Effector memory CD4-positive, alpha-beta T cell (primary cell): Measurements from ENCODE around the gene UST.
"Not testable (repeated sequence)": the region's sequence is repeated elsewhere in the genome, so short reads cannot be mapped to it uniquely, and the experiment has no call there.

ENCODE experiments used
- DNase-seq, 3 donors: peaks; one replicate each; pipeline ENCODE4 v3.0.0-alpha.2; 2020
- H3K27ac ChIP-seq: 2 replicates; pipeline ENCODE4 v1.7.0; 2013; ENCODE audit warnings: mild to moderate bottlenecking, low read length, moderate library complexity; ENCODE audit not compliant: insufficient read depth, poor library complexity, severe bottlenecking
- H3K27me3 ChIP-seq: replicated peaks from 2 replicates; pipeline ENCODE4 v1.7.0; 2013; ENCODE audit warnings: mild to moderate bottlenecking, low read length; ENCODE audit not compliant: insufficient read depth, control insufficient read depth, poor library complexity, severe bottlenecking
- H3K36me3 ChIP-seq: 2 replicates; pipeline ENCODE4 v1.7.0; 2013; ENCODE audit warnings: mild to moderate bottlenecking, low read length, moderate library complexity; ENCODE audit not compliant: control insufficient read depth, insufficient read depth
- H3K4me1 ChIP-seq: 2 replicates; pipeline ENCODE4 v1.7.0; 2013; ENCODE audit warnings: low read length, mild to moderate bottlenecking; ENCODE audit not compliant: control insufficient read depth, insufficient read depth, poor library complexity, severe bottlenecking
- H3K4me3 ChIP-seq: 2 replicates; pipeline ENCODE4 v1.7.0; 2013; ENCODE audit warnings: low read length, low read depth, mild to moderate bottlenecking; ENCODE audit not compliant: insufficient read depth, poor library complexity, severe bottlenecking
- H3K9me3 ChIP-seq: 2 replicates; pipeline ENCODE4 v1.7.0; 2013; ENCODE audit warnings: mild to moderate bottlenecking, low read length, moderate library complexity; ENCODE audit not compliant: control insufficient read depth

Gene UST

GRCh38 chr6:148855744-148856143 is 108.9 kb downstream of the UST start:
- H3K27ac ChIP-seq = no peak overlapping the region
- H3K4me1 ChIP-seq = no peaks in the 10 kb centered on the region
- no peaks in the 10 kb centered on the region for H3K36me3 ChIP-seq
- H3K27me3 ChIP-seq = no peaks in the 10 kb centered on the region
- H3K9me3 ChIP-seq = no peaks in the 10 kb centered on the region
- H3K4me3 ChIP-seq = no peak overlapping the region
- DNase-seq = no peak

- Histone ChIP-seq H3K27ac (no peak overlapping the region), H3K4me1 (no peaks in the 10 kb centered on the region), H3K4me3 (no peak overlapping the region), H3K27me3 (no peaks in the 10 kb centered on the region), H3K9me3 (no peaks in the 10 kb centered on the region), H3K36me3 (no peaks in the 10 kb centered on the region)
- no peak for DNase-seq
These were observed 111.1 kb downstream of the UST start for GRCh38 chr6:148857798-148858390.

GRCh38 chr6:148864132-148864531 is 117.3 kb downstream of the UST start:
- not testable (repeated sequence) for H3K4me3 ChIP-seq, DNase-seq, H3K27me3 ChIP-seq, H3K9me3 ChIP-seq, H3K36me3 ChIP-seq, H3K4me1 ChIP-seq, H3K27ac ChIP-seq

GRCh38 chr6:148864941-148865340 is 118.1 kb downstream of the UST start:
- no peak for DNase-seq
- Histone ChIP-seq H3K27me3 (no peaks in the 10 kb centered on the region), H3K27ac (no peak overlapping the region), H3K9me3 (no peaks in the 10 kb centered on the region), H3K36me3 (no peaks in the 10 kb centered on the region), H3K4me3 (no peak overlapping the region), H3K4me1 (no peaks in the 10 kb centered on the region)

GRCh38 chr6:148866657-148867268 is 119.9 kb downstream of the UST start:
- H3K27ac ChIP-seq = no peak overlapping the region

GRCh38 chr6:148867862-148868261 is 121.0 kb downstream of the UST start:
- Histone ChIP-seq H3K4me3 (no peak overlapping the region), H3K36me3 (no peaks in the 10 kb centered on the region), H3K4me1 (no peaks in the 10 kb centered on the region), H3K27me3 (no peaks in the 10 kb centered on the region), H3K27ac (no peak overlapping the region), H3K9me3 (no peaks in the 10 kb centered on the region)
- DNase-seq = no peak

More at GRCh38 chr6:148866657-148867268, 119.9 kb downstream of the UST start:
- Histone ChIP-seq H3K4me3 (no peak overlapping the region), H3K36me3 (no peaks in the 10 kb centered on the region), H3K27me3 (no peaks in the 10 kb centered on the region), H3K4me1 (no peaks in the 10 kb centered on the region), H3K9me3 (no peaks in the 10 kb centered on the region)
- no peak for DNase-seq

GRCh38 chr6:148868314-148868713 is 121.5 kb downstream of the UST start:
- H3K4me1 ChIP-seq = no peaks in the 10 kb centered on the region
- no peaks in the 10 kb centered on the region for H3K36me3 ChIP-seq
- no peaks in the 10 kb centered on the region for H3K27me3 ChIP-seq
- H3K27ac ChIP-seq = no peak overlapping the region
- no peak for DNase-seq
- H3K4me3 ChIP-seq = no peak overlapping the region
- no peaks in the 10 kb centered on the region for H3K9me3 ChIP-seq

- Histone ChIP-seq H3K36me3 (no peaks in the 10 kb centered on the region), H3K27me3 (no peaks in the 10 kb centered on the region), H3K4me1 (no peaks in the 10 kb centered on the region), H3K4me3 (no peak overlapping the region), H3K27ac (no peak overlapping the region), H3K9me3 (no peaks in the 10 kb centered on the region)
- DNase-seq = no peak
These were observed 122.1 kb downstream of the UST start for GRCh38 chr6:148868901-148869300.

DNA sequence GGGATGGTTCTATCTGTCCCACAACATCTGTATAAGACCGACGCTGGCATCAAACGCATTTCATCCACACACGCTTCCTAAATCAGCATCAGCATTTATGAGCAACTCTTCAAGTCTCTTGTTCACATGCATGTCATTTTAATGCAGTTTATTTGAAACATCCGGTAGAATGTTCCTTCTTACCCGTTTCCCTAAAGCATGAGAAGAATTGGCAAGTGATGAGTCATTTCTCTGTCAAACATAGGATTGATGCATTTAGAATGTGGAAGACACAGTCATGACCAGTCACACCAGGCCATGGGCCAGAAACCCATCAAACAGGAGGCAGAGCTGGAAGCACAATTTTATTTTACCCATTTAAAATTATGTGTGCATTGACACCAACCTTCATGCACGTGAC is 122.8 kb downstream of the UST start:
- Histone ChIP-seq H3K4me1 (no peaks in the 10 kb centered on the region), H3K4me3 (no peak overlapping the region), H3K36me3 (no peaks in the 10 kb centered on the region), H3K27me3 (no peaks in the 10 kb centered on the region), H3K9me3 (no peaks in the 10 kb centered on the region), H3K27ac (no peak overlapping the region)
- DNase-seq = no peak

DNA sequence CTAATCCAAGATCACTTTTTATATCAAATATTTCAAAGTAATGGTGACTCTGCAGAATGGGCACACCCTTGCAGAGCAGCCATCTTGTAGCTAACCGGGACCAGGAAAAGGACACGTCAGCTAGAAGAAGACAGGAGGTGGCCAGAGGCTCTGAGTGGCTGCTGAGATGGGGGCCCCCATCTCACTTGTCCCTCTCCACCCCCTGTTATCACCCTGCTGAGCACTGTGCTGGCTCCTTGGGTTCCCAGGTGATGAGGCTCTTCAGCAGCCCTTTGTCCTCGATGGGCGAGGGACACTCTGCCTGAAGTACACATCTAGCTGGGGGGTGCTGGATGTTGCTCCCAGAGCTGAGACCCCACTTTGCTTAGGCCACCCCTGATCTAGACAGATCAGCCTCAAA is 126.3 kb downstream of the UST start:
- H3K9me3 ChIP-seq = no peaks in the 10 kb centered on the region
- H3K4me3 ChIP-seq = no peak overlapping the region
- H3K36me3 ChIP-seq = no peaks in the 10 kb centered on the region
- no peak overlapping the region for H3K27ac ChIP-seq
- H3K4me1 ChIP-seq = no peaks in the 10 kb centered on the region
- H3K27me3 ChIP-seq = no peaks in the 10 kb centered on the region
- no peak for DNase-seq
